Fibroblast of lung (primary cell): ENCODE data around the gene DLG5. TPM values are rescaled to one million over a fixed set of nuclear protein-coding genes. Genes with fewer than 3 reads are reported as not detected.

ENCODE experiments used
- DNase-seq, 2 donors: peaks; one replicate each; pipeline versions ENCODE4 v3.0.0 to v3.0.0-alpha.2; 2010; ENCODE audit warnings: low read depth in 2 of 2
- H2AFZ ChIP-seq: 2 replicates; pipeline ENCODE4 v1.5.1; 2012; ENCODE audit warnings: low read length, control low read depth, inconsistent platforms
- H3K27ac ChIP-seq: 2 replicates; pipeline ENCODE4 v1.5.1; 2011; ENCODE audit warnings: low read length, control low read depth; ENCODE audit not compliant: insufficient read depth
- H3K27me3 ChIP-seq: 2 replicates; pipeline ENCODE4 v1.5.1; 2011; ENCODE audit warnings: mild to moderate bottlenecking, low read length; ENCODE audit not compliant: control insufficient read depth, insufficient read depth
- H3K36me3 ChIP-seq: 2 replicates; pipeline ENCODE4 v1.5.1; 2011; ENCODE audit warnings: low read length; ENCODE audit not compliant: control insufficient read depth, insufficient read depth
- H3K4me1 ChIP-seq: 2 replicates; pipeline ENCODE4 v1.5.1; 2011; ENCODE audit warnings: low read length; ENCODE audit not compliant: control insufficient read depth, insufficient read depth; ENCODE audit errors: extremely low read depth
- H3K4me2 ChIP-seq: 2 replicates; pipeline ENCODE4 v1.5.1; 2011; ENCODE audit warnings: low read length, control low read depth; ENCODE audit not compliant: insufficient read depth; ENCODE audit errors: extremely low read depth
- H3K4me3 ChIP-seq, 4 experiments: fragments of 200-600 bp in 1 of 4; sonication (generic) in 1 of 4; replicated peaks in 1 of 4; 2 replicates each; pipeline ENCODE4 v1.5.1; 2011 to 2016; ENCODE audit warnings: low read length in 4 of 4, low read depth in 3 of 4, mild to moderate bottlenecking in 3 of 4, control low read depth in 2 of 4, inconsistent platforms in 1 of 4, mixed read lengths in 1 of 4; ENCODE audit not compliant: insufficient read depth in 1 of 4; ENCODE audit errors: control extremely low read depth in 1 of 4
- H3K79me2 ChIP-seq: 2 replicates; pipeline ENCODE4 v1.5.1; 2012; ENCODE audit warnings: mild to moderate bottlenecking, low read length, inconsistent platforms; ENCODE audit not compliant: control insufficient read depth, insufficient read depth
- H3K9ac ChIP-seq: 2 replicates; pipeline ENCODE4 v1.5.1; 2011; ENCODE audit warnings: mild to moderate bottlenecking, low read length, control low read depth; ENCODE audit not compliant: insufficient read depth
- H3K9me3 ChIP-seq: 2 replicates; pipeline ENCODE4 v1.5.1; 2012; ENCODE audit warnings: low read depth, low read length; ENCODE audit not compliant: control insufficient read depth, insufficient read depth
- H4K20me1 ChIP-seq: 2 replicates; pipeline ENCODE4 v1.5.1; 2011; ENCODE audit warnings: low read length; ENCODE audit not compliant: control insufficient read depth, insufficient read depth; ENCODE audit errors: extremely low read depth
- CTCF ChIP-seq, 2 donors: IDR thresholded peaks in 1 of 2; conservative IDR thresholded peaks in 1 of 2; 1 replicate in 1 of 2; 2 replicates in 1 of 2; pipeline ENCODE4 v1.5.1; 2011 to 2012; ENCODE audit warnings: low read length in 2 of 2, control low read depth in 1 of 2, inconsistent platforms in 1 of 2, low read depth in 1 of 2, mild to moderate bottlenecking in 1 of 2
- EZH2 ChIP-seq: IDR thresholded peaks from 2 replicates; pipeline ENCODE4 v1.5.1; 2012; ENCODE audit warnings: low read length, control low read depth, mild to moderate bottlenecking; ENCODE audit errors: missing control alignments
- polyA plus RNA-seq, 2 donors: library from polyadenylated mRNA; depleted of rRNA in 1 of 2; stranded (reverse) in 1 of 2; unstranded in 1 of 2; fragments of >200 nt; gene quantifications; 2 replicates each; pipeline ENCODE4 v1.2.1, GENCODE V29; 2011 to 2012; ENCODE audit warnings: missing spikeins in 1 of 2
- total RNA-seq: library from RNA; depleted of rRNA; stranded (reverse); fragments of >200 nt; gene quantifications from 2 replicates; pipeline ENCODE4 v1.2.1, GENCODE V29; 2014

DLG5 gene
- total and polyA plus RNA-seq, 2 donors (not counting 1 experiment from before 2014, with no cell fraction given), result 15.3 to 40.8 TPM

- Histone ChIP-seq H3K4me1 (peaks cover 7% of the 10 kb centered on the region), H3K4me3 (no peak overlapping the region), H3K9ac (no peak overlapping the region), H3K9me3 (no peaks in the 10 kb centered on the region), H3K4me2 (no peak overlapping the region), H3K27me3 (no peaks in the 10 kb centered on the region), H3K79me2 (no peaks in the 10 kb centered on the region), H3K27ac (no peak overlapping the region), H3K36me3 (peaks cover 20% of the 10 kb centered on the region), H2AFZ (no peak overlapping the region), H4K20me1 (no peaks in the 10 kb centered on the region)
- no peak for TF ChIP-seq EZH2
- no peak for TF ChIP-seq CTCF (conservative IDR thresholded peaks at IDR 0.05 in 1 of 2, IDR thresholded peaks at IDR 0.05 in 1 of 2; ENCODE audit: low read depth in 1 of 2, low read length in 2 of 2)
- DNase-seq, result no peak
Measured at GRCh38 chr10:77840636-77841035, 85.9 kb downstream of the DLG5 start.

- Histone ChIP-seq H3K27ac (no peak overlapping the region), H3K79me2 (no peaks in the 10 kb centered on the region)
- no peak for DNase-seq
Measured at GRCh38 chr10:77837925-77838595, 88.5 kb downstream of the DLG5 start.

More at GRCh38 chr10:77837925-77838595, 88.5 kb downstream of the DLG5 start:
- H3K4me3 ChIP-seq, result no peak overlapping the region
- peaks cover 6% of the 10 kb centered on the region for H3K4me1 ChIP-seq
- peaks cover 31% of the 10 kb centered on the region for H3K36me3 ChIP-seq
- H2AFZ ChIP-seq, result no peak overlapping the region
- no peaks in the 10 kb centered on the region for H3K27me3 ChIP-seq
- H4K20me1 ChIP-seq, result no peaks in the 10 kb centered on the region
- H3K4me2 ChIP-seq, result no peak overlapping the region
- H3K9ac ChIP-seq, result no peak overlapping the region
- no peak for TF ChIP-seq CTCF (conservative IDR thresholded peaks at IDR 0.05 in 1 of 2, IDR thresholded peaks at IDR 0.05 in 1 of 2; ENCODE audit: low read depth in 1 of 2, low read length in 2 of 2)
- TF ChIP-seq EZH2, result no peak
- no peaks in the 10 kb centered on the region for H3K9me3 ChIP-seq
